MM.1S (cell line): ENCODE measurements around the gene ADRA2A.

Source experiments
- DNase-seq: peaks from one replicate; pipeline ENCODE4 v3.0.0-alpha.2; 2015
- H2AFZ ChIP-seq: fragments of 300-600 bp; sonication (generic); 2 replicates; pipeline ENCODE4 v1.6.0; 2016; ENCODE audit warnings: antibody characterized with exemption, low read length
- H3F3A ChIP-seq: fragments of 300-600 bp; sonication (generic); 2 replicates; pipeline ENCODE4 v1.6.1; 2016; ENCODE audit warnings: mild to moderate bottlenecking, antibody characterized with exemption, low read length, moderate library complexity, mixed read lengths; ENCODE audit not compliant: insufficient read depth
- H3K27ac ChIP-seq: fragments of 300-600 bp; sonication (generic); 2 replicates; pipeline ENCODE4 v1.5.1; 2016; ENCODE audit warnings: mild to moderate bottlenecking, low read length
- H3K27me3 ChIP-seq: fragments of 300-600 bp; sonication (generic); replicated peaks from 2 replicates; pipeline ENCODE4 v1.6.0; 2016; ENCODE audit warnings: low read length; ENCODE audit not compliant: insufficient read depth
- H3K36me3 ChIP-seq: fragments of 300-600 bp; sonication (generic); replicated peaks from 2 replicates; pipeline ENCODE4 v1.6.1; 2016; ENCODE audit warnings: mild to moderate bottlenecking, low read length, mixed read lengths; ENCODE audit not compliant: insufficient read depth
- H3K4me1 ChIP-seq: fragments of 300-600 bp; sonication (generic); 2 replicates; pipeline ENCODE4 v1.6.1; 2016; ENCODE audit warnings: low read length, mixed read lengths
- H3K4me2 ChIP-seq: fragments of 300-600 bp; sonication (generic); 2 replicates; pipeline ENCODE4 v1.6.0; 2016; ENCODE audit warnings: low read depth, low read length
- H3K4me3 ChIP-seq: fragments of 300-600 bp; sonication (generic); 2 replicates; pipeline ENCODE4 v1.5.1; 2016; ENCODE audit warnings: low read length, mixed read lengths
- H3K79me2 ChIP-seq: fragments of 300-600 bp; sonication (generic); 2 replicates; pipeline ENCODE4 v1.6.1; 2016; ENCODE audit warnings: mixed run types, low read length, mixed read lengths
- H3K9ac ChIP-seq: fragments of 300-600 bp; sonication (generic); 2 replicates; pipeline ENCODE4 v1.6.1; 2016; ENCODE audit warnings: low read length, mixed read lengths
- H3K9me2 ChIP-seq: fragments of 300-600 bp; sonication (generic); replicated peaks from 2 replicates; pipeline ENCODE4 v1.6.1; 2016; ENCODE audit warnings: mild to moderate bottlenecking, low read length, mixed read lengths; ENCODE audit not compliant: insufficient read depth
- H3K9me3 ChIP-seq: fragments of 300-600 bp; sonication (generic); replicated peaks from 2 replicates; pipeline ENCODE4 v1.6.1; 2016; ENCODE audit warnings: mild to moderate bottlenecking, low read length, mixed read lengths; ENCODE audit not compliant: insufficient read depth
- H4K20me1 ChIP-seq: fragments of 300-600 bp; sonication (generic); 2 replicates; pipeline ENCODE4 v1.6.1; 2016; ENCODE audit warnings: mild to moderate bottlenecking, low read length, moderate library complexity, mixed read lengths; ENCODE audit not compliant: insufficient read depth
- CTCF ChIP-seq: fragments of 300-600 bp; sonication (generic); IDR thresholded peaks from 2 replicates; pipeline ENCODE4 v1.5.1; 2016; ENCODE audit warnings: antibody characterized with exemption, low read length, mixed read lengths
- EZH2 ChIP-seq: fragments of 300-600 bp; sonication (generic); optimal IDR thresholded peaks from 2 replicates; pipeline ENCODE3; 2017; ENCODE audit warnings: low read depth, mild to moderate bottlenecking, antibody characterized with exemption, low read length, mixed read lengths
- EZH2phosphoT487 ChIP-seq: fragments of 300-600 bp; sonication (generic); IDR thresholded peaks from 2 replicates; pipeline ENCODE4 v1.6.1; 2018; ENCODE audit warnings: antibody characterized with exemption, low read length

Gene ADRA2A

GRCh38 chr10:111127081-111127848, 50.4 kb downstream of the ADRA2A start:
- no peaks in the 10 kb centered on the region for H3K27me3 ChIP-seq

GRCh38 chr10:111128331-111129180, 51.7 kb downstream of the ADRA2A start:
- H3K27me3 ChIP-seq, result no peaks in the 10 kb centered on the region
- H3K9ac ChIP-seq, result no peak overlapping the region
- H2AFZ ChIP-seq, result no peak overlapping the region
- H3K4me3 ChIP-seq, result no peak overlapping the region
- H3K4me2 ChIP-seq, result no peak overlapping the region
- H3K4me1 ChIP-seq, result no peaks in the 10 kb centered on the region
- TF ChIP-seq CTCF, result no peak
- no peak for TF ChIP-seq EZH2phosphoT487
- no peak for TF ChIP-seq EZH2
- H3K79me2 ChIP-seq, result no peaks in the 10 kb centered on the region
- no peaks in the 10 kb centered on the region for H3K9me2 ChIP-seq
- H4K20me1 ChIP-seq, result no peaks in the 10 kb centered on the region
- no peaks in the 10 kb centered on the region for H3F3A ChIP-seq
- H3K9me3 ChIP-seq, result no peaks in the 10 kb centered on the region
- DNase-seq, result no peak
- no peak overlapping the region for H3K27ac ChIP-seq
- no peaks in the 10 kb centered on the region for H3K36me3 ChIP-seq

More at GRCh38 chr10:111127081-111127848, 50.4 kb downstream of the ADRA2A start:
- no peaks in the 10 kb centered on the region for H3K4me1 ChIP-seq
- no peak overlapping the region for H3K27ac ChIP-seq
- no peaks in the 10 kb centered on the region for H3K9me3 ChIP-seq
- H3K9me2 ChIP-seq, result no peaks in the 10 kb centered on the region
- no peak overlapping the region for H3K4me3 ChIP-seq
- no peak for DNase-seq
- TF ChIP-seq EZH2phosphoT487, result no peak
- TF ChIP-seq EZH2, result no peak
- TF ChIP-seq CTCF, result no peak
- no peak overlapping the region for H3K9ac ChIP-seq
- no peaks in the 10 kb centered on the region for H3K79me2 ChIP-seq
- H3F3A ChIP-seq, result no peaks in the 10 kb centered on the region
- no peak overlapping the region for H2AFZ ChIP-seq
- H3K36me3 ChIP-seq, result no peaks in the 10 kb centered on the region
- no peaks in the 10 kb centered on the region for H4K20me1 ChIP-seq
- H3K4me2 ChIP-seq, result no peak overlapping the region

GRCh38 chr10:111129363-111129762, 52.5 kb downstream of the ADRA2A start:
- no peak overlapping the region for H3K27ac ChIP-seq
- no peak overlapping the region for H2AFZ ChIP-seq
- no peaks in the 10 kb centered on the region for H3F3A ChIP-seq
- H3K36me3 ChIP-seq, result no peaks in the 10 kb centered on the region
- H3K9ac ChIP-seq, result no peak overlapping the region
- H3K9me2 ChIP-seq, result no peaks in the 10 kb centered on the region
- no peak for DNase-seq
- H3K27me3 ChIP-seq, result no peaks in the 10 kb centered on the region
- TF ChIP-seq EZH2phosphoT487, result no peak
- no peaks in the 10 kb centered on the region for H3K9me3 ChIP-seq
- H3K4me1 ChIP-seq, result no peaks in the 10 kb centered on the region
- no peaks in the 10 kb centered on the region for H3K79me2 ChIP-seq
- no peaks in the 10 kb centered on the region for H4K20me1 ChIP-seq
- H3K4me2 ChIP-seq, result no peak overlapping the region
- H3K4me3 ChIP-seq, result no peak overlapping the region
